Karpas-422 (cell line): ENCODE results near the gene CTBP2. TPM values are rescaled to one million over a fixed set of nuclear protein-coding genes. Genes with fewer than 3 reads are reported as not detected.

ENCODE experiments used
- DNase-seq: peaks from one replicate; pipeline ENCODE4 v3.0.0-alpha.2; 2015
- H2AFZ ChIP-seq: fragments of 200-600 bp; sonication (generic); 2 replicates; pipeline ENCODE4 v1.6.1; 2014; ENCODE audit warnings: antibody characterized with exemption, low read length, mixed read lengths
- H3K27ac ChIP-seq: fragments of 200-600 bp; sonication (generic); 2 replicates; pipeline ENCODE4 v1.5.1; 2014; ENCODE audit warnings: mild to moderate bottlenecking, low read length, moderate library complexity
- H3K27me3 ChIP-seq: fragments of 200-600 bp; sonication (generic); 2 replicates; pipeline ENCODE4 v1.6.1; 2014; ENCODE audit warnings: low read length, mixed read lengths
- H3K36me3 ChIP-seq: fragments of 200-600 bp; sonication (generic); 2 replicates; pipeline ENCODE4 v1.6.1; 2014; ENCODE audit warnings: low read length, mixed read lengths; ENCODE audit not compliant: insufficient read depth
- H3K4me1 ChIP-seq: fragments of 200-600 bp; sonication (generic); 2 replicates; pipeline ENCODE4 v1.6.1; 2014; ENCODE audit warnings: mild to moderate bottlenecking, low read length, mixed read lengths
- H3K4me2 ChIP-seq: fragments of 200-600 bp; sonication (generic); 2 replicates; pipeline ENCODE4 v1.6.1; 2014; ENCODE audit warnings: low read length, low read depth, mild to moderate bottlenecking; ENCODE audit not compliant: poor library complexity, severe bottlenecking
- H3K4me3 ChIP-seq: fragments of 200-600 bp; sonication (generic); 2 replicates; pipeline ENCODE4 v1.5.1; 2014; ENCODE audit warnings: mild to moderate bottlenecking, antibody characterized with exemption, low read length, mixed read lengths
- H3K79me2 ChIP-seq: fragments of 200-600 bp; sonication (generic); 2 replicates; pipeline ENCODE4 v1.6.1; 2014; ENCODE audit warnings: mild to moderate bottlenecking, low read length, mixed read lengths
- H3K9ac ChIP-seq: fragments of 200-600 bp; sonication (generic); 2 replicates; pipeline ENCODE4 v1.6.0; 2014; ENCODE audit warnings: low read length
- H3K9me2 ChIP-seq: fragments of 200-600 bp; sonication (generic), shearing (Covaris generic); replicated peaks from 2 replicates; pipeline ENCODE4 v1.6.0; 2014; ENCODE audit warnings: mild to moderate bottlenecking, low read length, moderate library complexity; ENCODE audit not compliant: insufficient read depth
- H3K9me3 ChIP-seq: fragments of 300-700, 200-600 bp; sonication (generic); 2 replicates; pipeline ENCODE4 v1.6.1; 2014; ENCODE audit warnings: low read length, mixed read lengths
- H4K20me1 ChIP-seq: fragments of 200-600 bp; sonication (generic); 2 replicates; pipeline ENCODE4 v1.6.1; 2014; ENCODE audit warnings: mild to moderate bottlenecking, antibody characterized with exemption, low read length, low read depth; ENCODE audit not compliant: insufficient read depth
- total RNA-seq: library from RNA; depleted of rRNA; stranded (reverse); fragments of >200 nt; shearing (Covaris generic); gene quantifications from 2 replicates; pipeline ENCODE4 v1.2.3, GENCODE V29; 2014; ENCODE audit warnings: low replicate concordance

The CTBP2 gene
- total RNA-seq, 1 experiment from 2014 or later = 0.15 TPM

DNA sequence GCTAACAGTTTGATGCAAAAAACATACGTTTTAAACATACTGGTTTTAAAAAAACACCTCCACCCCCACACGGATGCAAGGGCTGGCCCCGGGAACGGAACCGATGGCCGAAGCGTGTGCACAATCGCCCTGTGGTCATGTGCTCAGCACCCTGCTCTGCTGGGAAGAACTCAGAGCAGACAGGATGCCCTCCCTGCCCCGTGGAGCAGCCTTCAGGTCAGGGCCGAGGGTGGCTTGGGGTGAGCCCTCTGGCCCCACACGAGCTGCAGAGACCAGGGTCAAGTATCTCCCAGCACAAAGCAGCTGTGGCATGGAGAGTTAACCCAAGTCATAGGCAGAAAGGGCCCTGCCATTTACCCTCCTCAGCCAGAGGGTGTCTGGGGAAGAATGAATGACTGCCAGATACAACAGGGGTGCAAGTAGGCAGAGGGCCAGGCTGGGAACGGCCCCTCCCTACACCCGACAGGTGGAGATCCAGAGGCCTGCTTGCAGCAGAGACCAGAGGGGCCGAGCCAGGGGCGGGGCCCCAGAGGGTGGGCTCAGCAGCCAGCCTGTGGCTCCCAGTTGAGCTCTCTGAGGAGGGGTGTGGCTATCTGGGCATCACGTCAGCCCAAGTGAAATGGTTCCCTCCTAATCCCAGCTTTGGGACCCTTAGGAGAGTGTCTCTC, 161.6 kb downstream of the CTBP2 start:
- H3K4me1 ChIP-seq = no peaks in the 10 kb centered on the region
- H3K9me2 ChIP-seq = no peaks in the 10 kb centered on the region
- H3K9me3 ChIP-seq = no peaks in the 10 kb centered on the region
- no peaks in the 10 kb centered on the region for H4K20me1 ChIP-seq
- no peak overlapping the region for H3K4me2 ChIP-seq
- no peak overlapping the region for H3K9ac ChIP-seq
- DNase-seq = no peak
- no peaks in the 10 kb centered on the region for H3K27me3 ChIP-seq
- H3K79me2 ChIP-seq = no peaks in the 10 kb centered on the region
- no peak overlapping the region for H2AFZ ChIP-seq
- H3K27ac ChIP-seq = no peak overlapping the region
- no peaks in the 10 kb centered on the region for H3K36me3 ChIP-seq
- no peak overlapping the region for H3K4me3 ChIP-seq

DNA sequence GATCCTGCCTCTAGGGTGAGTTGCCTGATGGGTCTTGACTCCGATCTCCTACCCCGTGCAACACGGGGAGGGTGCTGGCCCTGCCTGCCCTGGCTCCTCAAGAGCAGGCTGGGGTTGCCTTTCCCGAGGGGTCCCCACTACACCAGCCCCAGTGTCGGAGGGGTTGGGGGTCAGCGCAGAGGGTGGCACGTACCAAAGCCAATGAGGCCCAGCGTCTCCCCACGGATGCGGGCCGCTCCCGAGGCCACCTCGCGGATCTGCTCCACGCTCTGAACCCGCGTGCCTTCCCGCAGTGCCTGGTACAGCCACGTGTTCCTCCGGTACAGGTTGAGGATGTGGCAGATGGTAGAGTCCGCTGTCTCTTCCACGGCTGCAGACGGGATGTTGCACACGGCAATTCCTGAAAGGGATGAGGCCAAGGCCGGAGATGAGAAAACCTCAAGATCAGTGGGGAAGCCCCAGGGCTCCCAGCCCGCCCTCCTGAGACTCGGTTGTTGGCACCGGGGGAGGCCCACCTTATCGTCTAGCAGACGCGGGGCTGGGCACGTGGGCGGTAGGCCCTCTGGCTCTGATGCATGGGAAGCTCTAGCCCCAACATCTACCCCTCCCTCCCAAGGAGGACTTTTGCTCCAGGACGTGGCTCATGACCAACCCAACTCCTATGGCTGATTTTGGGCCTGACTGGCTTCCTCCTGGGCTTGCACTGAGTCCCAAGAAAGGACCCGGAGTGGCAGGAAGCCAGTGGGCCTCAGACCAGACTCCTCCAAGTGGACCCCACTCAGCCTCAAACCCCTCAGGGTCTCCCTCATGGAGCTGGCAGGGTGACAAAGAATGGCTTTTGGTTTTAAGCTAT, 162.4 kb downstream of the CTBP2 start:
- H3K9me3 ChIP-seq = no peaks in the 10 kb centered on the region
- no peaks in the 10 kb centered on the region for H4K20me1 ChIP-seq
- H3K4me1 ChIP-seq = no peaks in the 10 kb centered on the region
- no peak overlapping the region for H3K4me3 ChIP-seq
- no peak overlapping the region for H3K27ac ChIP-seq
- H3K79me2 ChIP-seq = no peaks in the 10 kb centered on the region
- no peaks in the 10 kb centered on the region for H3K36me3 ChIP-seq
- no peak overlapping the region for H3K4me2 ChIP-seq
- H3K27me3 ChIP-seq = no peaks in the 10 kb centered on the region
- H3K9ac ChIP-seq = no peak overlapping the region
- no peaks in the 10 kb centered on the region for H3K9me2 ChIP-seq
- DNase-seq = no peak
- no peak overlapping the region for H2AFZ ChIP-seq

DNA sequence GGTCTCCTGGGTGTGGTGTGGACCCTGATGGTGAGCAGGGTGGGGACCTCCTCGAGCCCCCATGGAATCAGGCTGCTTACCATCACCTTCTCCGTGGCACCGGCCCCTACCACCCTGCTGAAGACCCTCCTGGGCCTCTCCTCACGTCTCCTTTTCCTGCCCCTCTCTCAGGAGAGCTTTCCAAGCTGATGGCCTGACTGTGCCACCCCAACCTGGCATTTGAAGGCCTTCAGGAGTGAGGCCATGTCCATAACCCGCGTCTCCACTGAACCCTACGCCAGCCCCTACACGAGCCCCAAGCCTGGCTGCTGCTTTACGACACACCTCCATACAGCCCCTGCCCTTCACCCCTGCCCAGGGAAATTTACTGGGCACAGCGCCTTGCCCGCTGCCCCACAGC, 163.1 kb downstream of the CTBP2 start:
- Histone ChIP-seq H3K9me3 (no peaks in the 10 kb centered on the region), H3K36me3 (no peaks in the 10 kb centered on the region), H2AFZ (no peak overlapping the region), H3K27ac (no peak overlapping the region), H3K9ac (no peak overlapping the region), H3K4me2 (no peak overlapping the region), H3K9me2 (no peaks in the 10 kb centered on the region), H4K20me1 (no peaks in the 10 kb centered on the region), H3K79me2 (no peaks in the 10 kb centered on the region), H3K4me1 (no peaks in the 10 kb centered on the region), H3K4me3 (no peak overlapping the region), H3K27me3 (no peaks in the 10 kb centered on the region)
- DNase-seq = no peak

DNA sequence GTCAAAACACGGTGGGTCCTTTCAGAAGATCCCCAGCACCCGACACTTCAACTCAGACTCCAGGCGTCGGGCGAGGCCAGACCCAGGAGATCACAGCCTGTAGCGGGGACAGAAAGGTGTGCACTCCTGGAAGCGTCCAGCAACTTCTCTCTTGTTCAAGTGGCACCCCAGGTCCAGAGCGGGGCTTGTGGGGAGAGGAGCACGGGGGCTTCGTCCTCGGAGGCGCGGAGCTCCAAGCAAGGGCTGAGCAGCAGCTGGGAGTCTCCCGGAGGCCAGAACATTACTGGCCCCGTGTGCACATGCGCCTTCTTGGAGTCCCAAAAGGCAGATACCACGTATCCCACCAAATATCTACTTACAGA, 163.5 kb downstream of the CTBP2 start:
- no peak overlapping the region for H3K9ac ChIP-seq
- H3K27me3 ChIP-seq = no peaks in the 10 kb centered on the region
- no peak overlapping the region for H2AFZ ChIP-seq
- H4K20me1 ChIP-seq = no peaks in the 10 kb centered on the region
- no peak overlapping the region for H3K4me3 ChIP-seq
- no peaks in the 10 kb centered on the region for H3K79me2 ChIP-seq
- H3K9me2 ChIP-seq = no peaks in the 10 kb centered on the region
- H3K36me3 ChIP-seq = no peaks in the 10 kb centered on the region
- H3K4me2 ChIP-seq = no peak overlapping the region
- H3K4me1 ChIP-seq = no peaks in the 10 kb centered on the region
- no peak for DNase-seq
- H3K27ac ChIP-seq = no peak overlapping the region
- H3K9me3 ChIP-seq = no peaks in the 10 kb centered on the region

DNA sequence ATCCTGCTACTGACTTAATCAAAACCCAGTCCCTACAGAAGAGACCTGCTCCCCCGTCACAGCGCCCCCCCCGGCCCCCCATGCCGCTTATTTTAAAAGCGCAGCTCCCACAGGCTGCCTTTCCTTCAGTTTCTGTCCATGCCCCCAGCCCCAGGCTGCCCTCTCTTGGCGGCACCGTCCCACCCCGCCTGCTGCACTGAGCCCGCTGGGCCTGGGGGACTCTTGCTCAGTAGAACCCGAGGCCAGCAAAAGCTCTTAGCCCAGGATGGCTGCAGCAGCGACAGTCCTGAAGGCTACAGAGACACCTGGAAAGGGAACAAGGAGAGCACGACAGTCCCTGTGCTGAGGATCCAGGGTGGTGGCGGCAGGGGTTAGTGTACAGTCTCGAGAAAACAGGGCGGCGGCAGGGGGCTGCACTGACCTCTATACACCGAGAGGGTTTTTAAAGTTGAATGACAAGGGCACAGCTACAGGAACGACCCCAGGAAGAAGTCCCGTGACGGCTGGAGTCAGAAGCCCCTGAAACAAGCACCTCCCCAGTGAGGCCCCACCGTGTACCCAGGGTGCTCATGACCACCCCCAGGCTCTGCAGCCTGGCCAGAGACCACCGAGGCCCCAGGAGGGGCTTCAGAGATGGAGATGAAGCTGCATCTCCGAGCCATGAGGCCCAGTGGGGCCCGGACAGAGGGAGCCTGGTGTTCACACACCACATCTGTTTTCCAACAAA, 164.1 kb downstream of the CTBP2 start:
- Histone ChIP-seq H3K9me3 (no peaks in the 10 kb centered on the region), H3K9me2 (no peaks in the 10 kb centered on the region), H2AFZ (no peak overlapping the region), H3K79me2 (no peaks in the 10 kb centered on the region), H3K27ac (no peak overlapping the region), H3K36me3 (no peaks in the 10 kb centered on the region), H3K4me2 (no peak overlapping the region), H3K4me3 (no peak overlapping the region), H3K27me3 (no peaks in the 10 kb centered on the region), H3K4me1 (no peaks in the 10 kb centered on the region), H3K9ac (no peak overlapping the region), H4K20me1 (no peaks in the 10 kb centered on the region)
- DNase-seq = no peak

DNA sequence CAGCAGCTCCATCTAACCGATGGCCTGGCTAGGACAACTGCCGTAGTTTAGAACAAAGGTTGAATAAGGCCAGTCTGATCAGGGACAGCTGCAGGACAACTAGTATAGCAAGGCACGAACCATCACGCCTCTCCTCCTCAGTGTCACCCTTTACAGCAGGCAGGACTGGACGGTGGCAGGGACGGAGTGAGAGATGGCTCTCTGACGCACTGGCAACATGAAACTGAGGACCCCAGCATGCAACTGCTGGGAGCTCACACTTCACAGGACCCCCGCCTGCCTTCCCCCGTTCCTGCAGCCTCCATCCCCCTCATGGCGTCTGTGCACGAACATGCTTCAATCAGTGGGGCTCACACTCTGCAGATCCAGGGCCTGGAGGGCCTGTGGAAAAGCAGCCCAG, 164.8 kb downstream of the CTBP2 start:
- no peaks in the 10 kb centered on the region for H4K20me1 ChIP-seq
- H3K27ac ChIP-seq = no peak overlapping the region
- no peak overlapping the region for H3K4me2 ChIP-seq
- H3K9me3 ChIP-seq = no peaks in the 10 kb centered on the region
- no peak overlapping the region for H3K9ac ChIP-seq
- no peaks in the 10 kb centered on the region for H3K4me1 ChIP-seq
- no peaks in the 10 kb centered on the region for H3K79me2 ChIP-seq
- no peaks in the 10 kb centered on the region for H3K36me3 ChIP-seq
- H3K27me3 ChIP-seq = no peaks in the 10 kb centered on the region
- no peak for DNase-seq
- H3K9me2 ChIP-seq = no peaks in the 10 kb centered on the region
- no peak overlapping the region for H3K4me3 ChIP-seq
- no peak overlapping the region for H2AFZ ChIP-seq

DNA sequence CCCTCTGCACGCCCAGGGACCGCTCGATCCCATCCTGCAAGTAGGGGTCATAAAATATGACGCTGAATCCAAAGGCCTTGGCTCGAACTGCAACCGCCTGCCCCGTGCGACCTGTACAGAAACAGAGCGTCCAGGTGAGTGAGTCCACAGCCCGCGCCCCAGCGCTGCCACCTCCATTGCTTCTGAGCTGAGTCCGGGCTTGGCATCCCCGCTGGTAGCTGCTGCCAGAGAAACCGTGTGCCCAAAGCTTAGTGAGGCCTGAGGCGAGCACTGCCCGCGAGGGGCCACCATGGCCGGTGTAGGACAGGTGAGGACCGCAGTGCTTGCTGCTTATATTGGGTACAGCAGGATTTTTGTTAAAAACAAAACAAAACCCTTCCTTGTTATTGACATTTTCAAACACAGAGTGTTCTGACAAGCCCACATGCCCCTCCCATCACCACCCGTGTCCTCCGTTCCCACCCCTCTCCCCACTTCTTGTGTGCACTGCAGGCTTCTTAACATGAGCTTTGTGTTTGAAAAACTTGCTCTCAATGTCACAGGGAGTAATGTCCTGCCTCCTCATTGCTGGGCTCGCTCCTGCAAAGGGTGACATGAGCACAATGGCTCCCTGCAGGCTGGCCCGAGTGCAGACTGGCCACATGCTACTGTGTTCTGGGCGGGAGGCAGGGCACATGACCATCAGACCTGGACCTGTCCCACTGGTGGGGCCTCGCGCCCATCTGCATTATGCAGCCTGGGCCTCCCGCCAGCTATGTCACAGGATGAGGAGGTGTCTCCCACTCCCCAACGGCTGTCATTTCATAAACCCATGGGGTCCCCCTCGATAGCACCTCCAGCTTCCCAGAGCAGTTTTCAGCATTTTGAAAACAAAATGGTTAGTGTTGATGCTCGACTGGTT, 165.5 kb downstream of the CTBP2 start:
- Histone ChIP-seq H3K9me2 (no peaks in the 10 kb centered on the region), H3K9ac (no peak overlapping the region), H3K9me3 (no peaks in the 10 kb centered on the region), H3K4me1 (no peaks in the 10 kb centered on the region), H2AFZ (no peak overlapping the region), H3K27me3 (no peaks in the 10 kb centered on the region), H3K4me2 (no peak overlapping the region), H3K36me3 (no peaks in the 10 kb centered on the region), H3K27ac (no peak overlapping the region), H4K20me1 (no peaks in the 10 kb centered on the region), H3K4me3 (no peak overlapping the region), H3K79me2 (no peaks in the 10 kb centered on the region)
- no peak for DNase-seq
